CD4-positive, alpha-beta T cell (primary cell): ENCODE results near the gene TMX1. TPM values are rescaled to one million over a fixed set of nuclear protein-coding genes. Genes with fewer than 3 reads are reported as not detected.

Source experiments
- ATAC-seq: fragments of 200-7000 bp; cut with Tn5 transposase; one replicate; pipeline ENCODE4 v1.10.0; 2022; ENCODE audit warnings: mild to moderate bottlenecking; ENCODE audit not compliant: poor library complexity
- CTCF ChIA-PET: fragments of 350-600 bp; sonication (Branson Sonifier 250); formaldehyde crosslinking; loops from one replicate; lab custom pipeline; 2021; ENCODE audit warnings: antibody characterized with exemption, inconsistent platforms; lab: Charles Lee
- POLR2A ChIA-PET: fragments of 350-600 bp; sonication (Branson Sonifier 250); formaldehyde crosslinking; loops from one replicate; lab custom pipeline; 2021; ENCODE audit warnings: antibody characterized with exemption, inconsistent platforms; lab: Charles Lee
- DNase-seq, 14 experiments: peaks; one replicate each; pipeline ENCODE4 v3.0.0-alpha.2; 2013 to 2020; ENCODE audit warnings: mixed read lengths in 2 of 14
- H3K27ac ChIP-seq, 2 donors: one replicate each; pipeline versions ENCODE4 v1.5.1 to v1.7.0; 2013; ENCODE audit warnings: low read length in 2 of 2, low read depth in 1 of 2, mild to moderate bottlenecking in 1 of 2
- H3K27me3 ChIP-seq, 2 experiments: 1 replicate in 1 of 2; 2 replicates in 1 of 2; pipeline versions ENCODE4 v1.6.1 to v1.7.0; 2013; ENCODE audit warnings: low read length in 2 of 2, control low read depth in 1 of 2, mild to moderate bottlenecking in 1 of 2, moderate library complexity in 1 of 2; ENCODE audit not compliant: insufficient read depth in 2 of 2, control insufficient read depth in 1 of 2
- H3K36me3 ChIP-seq: one replicate; pipeline ENCODE4 v1.6.1; 2013; ENCODE audit warnings: low read length, control low read depth; ENCODE audit not compliant: insufficient read depth
- H3K4me1 ChIP-seq: one replicate; pipeline ENCODE4 v1.6.1; 2013; ENCODE audit warnings: low read length, control low read depth; ENCODE audit not compliant: insufficient read depth
- H3K4me3 ChIP-seq: one replicate; pipeline ENCODE4 v1.5.1; 2013; ENCODE audit warnings: mild to moderate bottlenecking, low read length, moderate library complexity
- H3K9me3 ChIP-seq, 2 experiments: 1 replicate in 1 of 2; 2 replicates in 1 of 2; pipeline versions ENCODE4 v1.6.1 to v1.7.0; 2013; ENCODE audit warnings: low read length in 2 of 2, mild to moderate bottlenecking in 2 of 2, control low read depth in 1 of 2, moderate library complexity in 1 of 2; ENCODE audit not compliant: control insufficient read depth in 1 of 2, insufficient read depth in 1 of 2
- H3K27ac Mint-ChIP-seq: one replicate; pipeline ENCODE4 v1.8.0; 2020; ENCODE audit warnings: mixed read lengths
- H3K27me3 Mint-ChIP-seq: one replicate; pipeline ENCODE4 v1.8.0; 2021; ENCODE audit warnings: mixed read lengths
- H3K36me3 Mint-ChIP-seq: one replicate; pipeline ENCODE4 v1.8.0; 2021; ENCODE audit warnings: low read depth, mixed read lengths
- H3K4me1 Mint-ChIP-seq: one replicate; pipeline ENCODE4 v1.8.0; 2021; ENCODE audit warnings: low read depth, mixed read lengths
- H3K4me3 Mint-ChIP-seq: one replicate; pipeline ENCODE4 v1.8.0; 2020; ENCODE audit warnings: mild to moderate bottlenecking, mixed read lengths
- H3K9me3 Mint-ChIP-seq: one replicate; pipeline ENCODE4 v1.8.0; 2020; ENCODE audit warnings: mixed read lengths
- intact Hi-C, 2 experiments: fragments of 100-400 bp; cut with DNase I in 1 of 2; cut with micrococcal nuclease in 1 of 2; formaldehyde crosslinking; loops; one replicate each; pipeline versions ENCODE4 v1.15.1 to v1.9.0; 2023 to 2025; cut with DNase I, micrococcal nuclease
- total RNA-seq, 174 experiments: library from RNA in 2 of 174; stranded (reverse) in 2 of 174; gene quantifications; one replicate each; pipeline ENCODE4 v1.2.3 and lab custom pipeline; 2021 to 2026
- TF ChIP-seq, protein P1 (sequence below): fragments of 200-600 bp; IDR thresholded peaks from one replicate; pipeline ENCODE4 v1.8.0; 2022; ENCODE audit warnings: antibody characterized with exemption, mild to moderate bottlenecking

Gene TMX1
- total RNA-seq, 2 experiments from 2014 or later = 9.5 to 11.0 TPM

DNA sequence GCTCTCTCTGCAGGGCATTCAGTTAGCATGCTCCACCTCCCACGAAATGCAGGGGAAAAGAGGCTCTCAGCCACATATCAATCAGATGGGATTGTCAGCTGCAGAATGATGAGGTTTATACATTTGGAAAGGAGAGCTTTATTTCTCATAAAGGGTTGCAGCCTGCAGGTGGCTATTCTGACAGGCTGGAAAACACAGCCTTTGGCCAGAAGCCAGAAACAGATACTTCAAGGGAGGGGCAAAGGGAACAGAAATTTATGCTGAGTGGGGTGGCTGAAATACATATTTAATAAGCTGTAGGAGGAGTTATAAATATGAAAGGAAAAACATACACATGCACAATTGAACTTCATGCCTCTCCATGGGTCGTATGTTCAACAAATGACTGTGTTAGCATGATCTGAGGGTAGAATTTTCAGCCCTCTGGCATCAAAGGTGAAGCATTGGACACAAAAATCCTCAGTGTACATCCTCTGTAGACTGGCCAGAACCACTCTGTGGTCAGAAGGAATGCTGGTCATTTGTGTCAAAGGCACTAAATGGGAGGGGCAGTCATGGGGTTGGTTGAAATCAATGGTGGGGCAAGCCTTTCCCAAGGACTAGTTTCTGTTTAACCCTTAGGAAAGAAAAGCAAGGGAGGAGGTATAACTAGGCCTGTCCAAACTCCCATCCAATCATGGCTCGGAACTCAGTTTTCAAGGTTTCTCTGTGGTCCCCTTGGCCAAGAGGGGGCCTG lies 62.4 kb downstream of the TMX1 start:
- intact Hi-C loops = no loop called here
- Histone ChIP-seq H3K36me3 (no peaks in the 10 kb centered on the region), H3K9me3 (no peaks in the 10 kb centered on the region), H3K4me3 (no peak overlapping the region), H3K27me3 (peaks cover 0 to 2% of the 10 kb centered on the region in 2 experiments), H3K4me1 (no peaks in the 10 kb centered on the region), H3K27ac (no peak overlapping the region)
- H3K9me3 Mint-ChIP-seq = no peaks in the 10 kb centered on the region
- peaks cover 10% of the 10 kb centered on the region for H3K27me3 Mint-ChIP-seq
- ATAC-seq = no peak
- no peak overlapping the region for H3K4me3 Mint-ChIP-seq
- TF ChIP-seq, protein P1, sequence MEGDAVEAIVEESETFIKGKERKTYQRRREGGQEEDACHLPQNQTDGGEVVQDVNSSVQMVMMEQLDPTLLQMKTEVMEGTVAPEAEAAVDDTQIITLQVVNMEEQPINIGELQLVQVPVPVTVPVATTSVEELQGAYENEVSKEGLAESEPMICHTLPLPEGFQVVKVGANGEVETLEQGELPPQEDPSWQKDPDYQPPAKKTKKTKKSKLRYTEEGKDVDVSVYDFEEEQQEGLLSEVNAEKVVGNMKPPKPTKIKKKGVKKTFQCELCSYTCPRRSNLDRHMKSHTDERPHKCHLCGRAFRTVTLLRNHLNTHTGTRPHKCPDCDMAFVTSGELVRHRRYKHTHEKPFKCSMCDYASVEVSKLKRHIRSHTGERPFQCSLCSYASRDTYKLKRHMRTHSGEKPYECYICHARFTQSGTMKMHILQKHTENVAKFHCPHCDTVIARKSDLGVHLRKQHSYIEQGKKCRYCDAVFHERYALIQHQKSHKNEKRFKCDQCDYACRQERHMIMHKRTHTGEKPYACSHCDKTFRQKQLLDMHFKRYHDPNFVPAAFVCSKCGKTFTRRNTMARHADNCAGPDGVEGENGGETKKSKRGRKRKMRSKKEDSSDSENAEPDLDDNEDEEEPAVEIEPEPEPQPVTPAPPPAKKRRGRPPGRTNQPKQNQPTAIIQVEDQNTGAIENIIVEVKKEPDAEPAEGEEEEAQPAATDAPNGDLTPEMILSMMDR = no peak
- CTCF ChIA-PET = no interaction called here
- DNase-seq = no peak
- POLR2A ChIA-PET = no interaction called here
- no peaks in the 10 kb centered on the region for H3K36me3 Mint-ChIP-seq
- H3K4me1 Mint-ChIP-seq = no peaks in the 10 kb centered on the region
- H3K27ac Mint-ChIP-seq = no peak overlapping the region

DNA sequence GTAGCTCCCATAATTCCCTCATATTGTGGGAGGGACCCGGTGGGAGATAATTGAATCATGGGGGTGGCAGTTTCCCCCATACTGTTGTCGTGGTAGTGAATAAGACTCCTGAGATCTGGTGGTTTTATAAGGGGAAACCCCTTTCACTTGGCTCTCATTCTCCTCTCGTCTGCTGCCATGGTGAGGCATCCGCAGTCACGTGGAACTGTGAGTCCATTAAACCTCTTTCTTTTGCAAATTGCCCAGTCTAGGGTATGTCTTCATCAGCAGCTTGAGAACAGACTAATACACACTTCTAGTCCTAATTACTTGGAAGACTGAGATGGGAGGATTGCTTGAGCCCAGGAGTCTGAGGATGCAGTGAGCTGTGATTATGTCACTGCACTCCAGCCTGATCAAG lies 64.4 kb downstream of the TMX1 start:
- Mint-ChIP-seq H3K27ac (no peak overlapping the region), H3K4me3 (no peak overlapping the region), H3K9me3 (no peaks in the 10 kb centered on the region), H3K36me3 (no peaks in the 10 kb centered on the region), H3K27me3 (peaks cover 10% of the 10 kb centered on the region), H3K4me1 (no peaks in the 10 kb centered on the region)
- intact Hi-C loops = no loop called here
- no peak overlapping the region for H3K4me3 ChIP-seq
- TF ChIP-seq, protein P1 = no peak
- ChIA-PET CTCF (no interaction called here), POLR2A (no interaction called here)
- H3K27me3 ChIP-seq = peaks cover 0 to 2% of the 10 kb centered on the region in 2 experiments
- ATAC-seq (no peak), DNase-seq (no peak)
- H3K9me3 ChIP-seq = no peaks in the 10 kb centered on the region
- H3K4me1 ChIP-seq = no peaks in the 10 kb centered on the region
- no peaks in the 10 kb centered on the region for H3K36me3 ChIP-seq
- H3K27ac ChIP-seq = no peak overlapping the region

DNA sequence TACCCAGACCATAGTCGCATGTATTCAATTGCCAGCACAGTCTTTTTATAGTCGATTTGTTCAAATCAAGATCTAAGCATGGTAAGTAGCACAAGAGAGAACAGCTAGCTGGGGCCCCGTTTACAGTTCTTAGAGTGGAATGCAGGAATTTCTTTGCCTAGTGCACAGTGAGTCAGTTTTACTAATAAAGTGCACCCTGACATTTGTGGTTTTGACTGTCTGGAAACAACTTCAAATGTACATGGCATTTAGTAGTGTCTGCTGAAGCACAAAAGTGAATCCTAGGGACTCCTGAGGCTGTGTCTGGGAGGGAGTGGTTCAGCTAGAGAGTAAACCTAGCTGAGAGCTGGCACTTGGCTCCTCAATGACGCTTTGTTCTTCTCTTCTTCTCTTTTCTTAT lies 64.9 kb downstream of the TMX1 start:
- TF ChIP-seq, protein P1 = no peak
- Histone ChIP-seq H3K4me1 (no peaks in the 10 kb centered on the region), H3K27me3 (peaks cover 0 to 2% of the 10 kb centered on the region in 2 experiments), H3K36me3 (no peaks in the 10 kb centered on the region), H3K9me3 (no peaks in the 10 kb centered on the region), H3K27ac (no peak overlapping the region), H3K4me3 (no peak overlapping the region)
- peaks cover 10% of the 10 kb centered on the region for H3K27me3 Mint-ChIP-seq
- no peak overlapping the region for H3K4me3 Mint-ChIP-seq
- ChIA-PET POLR2A (no interaction called here), CTCF (no interaction called here)
- DNase-seq (no peak), ATAC-seq (no peak)
- no peaks in the 10 kb centered on the region for H3K36me3 Mint-ChIP-seq
- intact Hi-C loops = no loop called here
- no peaks in the 10 kb centered on the region for H3K9me3 Mint-ChIP-seq
- H3K4me1 Mint-ChIP-seq = no peaks in the 10 kb centered on the region
- no peak overlapping the region for H3K27ac Mint-ChIP-seq
